ENCODE data around the gene SLC7A6.

The SLC7A6 gene

GRCh38 chr16:68242926-68243858 lies 21.1 kb upstream of the SLC7A6 start:
- Histone ChIP-seq H3K27ac (ENCODE audit: low read depth in 2 of 2, low read length in 2 of 2) (no peak overlapping the region), H3K9ac (ENCODE audit: low read depth in 1 of 2, low read length in 2 of 2) (no peak overlapping the region), H3K36me3 (ENCODE audit: control insufficient read depth in 2 of 2, insufficient read depth in 2 of 2, low read length in 2 of 2) (no peaks in the 10 kb centered on the region), H3K4me1 (ENCODE audit: control insufficient read depth in 2 of 2, insufficient read depth in 2 of 2, low read length in 2 of 2) (peaks cover 23 to 34% of the 10 kb centered on the region in 2 donors), H3K9me3 (ENCODE audit: control insufficient read depth in 2 of 2, low read length in 2 of 2) (no peaks in the 10 kb centered on the region), H3K4me3 (ENCODE audit: low read length in 2 of 2) (no peak overlapping the region), H3K27me3 (ENCODE audit: control insufficient read depth in 2 of 2, insufficient read depth in 2 of 2, low read length in 2 of 2) (no peaks in the 10 kb centered on the region)

GRCh38 chr16:68244481-68244902 lies 19.8 kb upstream of the SLC7A6 start:
- Histone ChIP-seq H3K27me3 (ENCODE audit: control insufficient read depth in 2 of 2, insufficient read depth in 2 of 2, low read length in 2 of 2) (no peaks in the 10 kb centered on the region), H3K27ac (ENCODE audit: low read depth in 2 of 2, low read length in 2 of 2) (peak overlapping the region; percentile 19 to 42), H3K4me3 (ENCODE audit: low read length in 2 of 2) (peak overlapping the region; percentile 85 to 98), H3K36me3 (ENCODE audit: control insufficient read depth in 2 of 2, insufficient read depth in 2 of 2, low read length in 2 of 2) (no peaks in the 10 kb centered on the region), H3K9ac (ENCODE audit: low read depth in 1 of 2, low read length in 2 of 2) (peak overlapping the region; percentile 89 to 90), H3K9me3 (ENCODE audit: control insufficient read depth in 2 of 2, low read length in 2 of 2) (no peaks in the 10 kb centered on the region), H3K4me1 (ENCODE audit: control insufficient read depth in 2 of 2, insufficient read depth in 2 of 2, low read length in 2 of 2) (peaks cover 23 to 31% of the 10 kb centered on the region in 2 donors)

- H3K9ac ChIP-seq (ENCODE audit: low read depth in 1 of 2, low read length in 2 of 2), result peak within 1 kb of the TSS; percentile 89 to 90
- peaks cover 23 to 26% of the 10 kb centered on the region in 2 donors for H3K4me1 ChIP-seq (ENCODE audit: control insufficient read depth in 2 of 2, insufficient read depth in 2 of 2, low read length in 2 of 2)
- no peaks in the 10 kb centered on the region for H3K36me3 ChIP-seq (ENCODE audit: control insufficient read depth in 2 of 2, insufficient read depth in 2 of 2, low read length in 2 of 2)
- peak within 1 kb of the TSS; percentile 49 to 65 for H3K27ac ChIP-seq (ENCODE audit: low read depth in 2 of 2, low read length in 2 of 2)
- H3K27me3 ChIP-seq (ENCODE audit: control insufficient read depth in 2 of 2, insufficient read depth in 2 of 2, low read length in 2 of 2), result no peaks in the 10 kb centered on the region
- peak within 1 kb of the TSS; percentile 91 to 98 for H3K4me3 ChIP-seq (ENCODE audit: low read length in 2 of 2)
- no peaks in the 10 kb centered on the region for H3K9me3 ChIP-seq (ENCODE audit: control insufficient read depth in 2 of 2, low read length in 2 of 2)
Observed at GRCh38 chr16:68244903-68245853, 19.1 kb upstream of the SLC7A6 start, which contains the start of gene PLA2G15. Gene PLA2G15 (plus strand): TSS chr16:68245373. CDS start chr16:68245427, 54 bp downstream.

- peak overlapping the region in 1 of 2 donors; percentile 46 for H3K27ac ChIP-seq (ENCODE audit: low read depth in 2 of 2, low read length in 2 of 2)
- peaks cover 0 to 5% of the 10 kb centered on the region in 2 donors for H3K36me3 ChIP-seq (ENCODE audit: control insufficient read depth in 2 of 2, insufficient read depth in 2 of 2, low read length in 2 of 2)
- H3K27me3 ChIP-seq (ENCODE audit: control insufficient read depth in 2 of 2, insufficient read depth in 2 of 2, low read length in 2 of 2), result no peaks in the 10 kb centered on the region
- H3K9ac ChIP-seq (ENCODE audit: low read depth in 1 of 2, low read length in 2 of 2), result peak overlapping the region in 1 of 2 donors; percentile 68
- H3K4me3 ChIP-seq (ENCODE audit: low read length in 2 of 2), result peak overlapping the region; percentile 91 to 98
- peaks cover 23 to 26% of the 10 kb centered on the region in 2 donors for H3K4me1 ChIP-seq (ENCODE audit: control insufficient read depth in 2 of 2, insufficient read depth in 2 of 2, low read length in 2 of 2)
- no peaks in the 10 kb centered on the region for H3K9me3 ChIP-seq (ENCODE audit: control insufficient read depth in 2 of 2, low read length in 2 of 2)
Observed at GRCh38 chr16:68246121-68246520, 18.2 kb upstream of the SLC7A6 start.

- Histone ChIP-seq H3K4me3 (ENCODE audit: low read length in 2 of 2) (peak overlapping the region in 1 of 2 donors; percentile 9), H3K9ac (ENCODE audit: low read depth in 1 of 2, low read length in 2 of 2) (peak overlapping the region in 1 of 2 donors; percentile 8), H3K36me3 (ENCODE audit: control insufficient read depth in 2 of 2, insufficient read depth in 2 of 2, low read length in 2 of 2) (peaks cover 0 to 6% of the 10 kb centered on the region in 2 donors), H3K27ac (ENCODE audit: low read depth in 2 of 2, low read length in 2 of 2) (peak overlapping the region in 1 of 2 donors; percentile 6), H3K9me3 (ENCODE audit: control insufficient read depth in 2 of 2, low read length in 2 of 2) (no peaks in the 10 kb centered on the region), H3K4me1 (ENCODE audit: control insufficient read depth in 2 of 2, insufficient read depth in 2 of 2, low read length in 2 of 2) (peaks cover 23 to 26% of the 10 kb centered on the region in 2 donors), H3K27me3 (ENCODE audit: control insufficient read depth in 2 of 2, insufficient read depth in 2 of 2, low read length in 2 of 2) (no peaks in the 10 kb centered on the region)
Observed at GRCh38 chr16:68246666-68247065, 17.7 kb upstream of the SLC7A6 start.

GRCh38 chr16:68247400-68247799 lies 16.9 kb upstream of the SLC7A6 start:
- no peaks in the 10 kb centered on the region for H3K9me3 ChIP-seq (ENCODE audit: control insufficient read depth in 2 of 2, low read length in 2 of 2)
- peak overlapping the region in 1 of 2 donors; percentile 9 for H3K4me3 ChIP-seq (ENCODE audit: low read length in 2 of 2)
- H3K27ac ChIP-seq (ENCODE audit: low read depth in 2 of 2, low read length in 2 of 2), result peak overlapping the region in 1 of 2 donors; percentile 27
- peaks cover 23 to 26% of the 10 kb centered on the region in 2 donors for H3K4me1 ChIP-seq (ENCODE audit: control insufficient read depth in 2 of 2, insufficient read depth in 2 of 2, low read length in 2 of 2)
- H3K36me3 ChIP-seq (ENCODE audit: control insufficient read depth in 2 of 2, insufficient read depth in 2 of 2, low read length in 2 of 2), result peaks cover 6 to 7% of the 10 kb centered on the region in 2 donors
- no peaks in the 10 kb centered on the region for H3K27me3 ChIP-seq (ENCODE audit: control insufficient read depth in 2 of 2, insufficient read depth in 2 of 2, low read length in 2 of 2)
- peak overlapping the region in 1 of 2 donors; percentile 8 for H3K9ac ChIP-seq (ENCODE audit: low read depth in 1 of 2, low read length in 2 of 2)

GRCh38 chr16:68247932-68248331 lies 16.4 kb upstream of the SLC7A6 start:
- no peak overlapping the region for H3K4me3 ChIP-seq (ENCODE audit: low read length in 2 of 2)
- no peaks in the 10 kb centered on the region for H3K9me3 ChIP-seq (ENCODE audit: control insufficient read depth in 2 of 2, low read length in 2 of 2)
- no peak overlapping the region for H3K9ac ChIP-seq (ENCODE audit: low read depth in 1 of 2, low read length in 2 of 2)
- H3K27ac ChIP-seq (ENCODE audit: low read depth in 2 of 2, low read length in 2 of 2), result peak overlapping the region in 1 of 2 donors; percentile 27
- peaks cover 6 to 8% of the 10 kb centered on the region in 2 donors for H3K36me3 ChIP-seq (ENCODE audit: control insufficient read depth in 2 of 2, insufficient read depth in 2 of 2, low read length in 2 of 2)
- H3K27me3 ChIP-seq (ENCODE audit: control insufficient read depth in 2 of 2, insufficient read depth in 2 of 2, low read length in 2 of 2), result no peaks in the 10 kb centered on the region
- peaks cover 23 to 26% of the 10 kb centered on the region in 2 donors for H3K4me1 ChIP-seq (ENCODE audit: control insufficient read depth in 2 of 2, insufficient read depth in 2 of 2, low read length in 2 of 2)

GRCh38 chr16:68249371-68249770 lies 15.0 kb upstream of the SLC7A6 start:
- no peak overlapping the region for H3K9ac ChIP-seq (ENCODE audit: low read depth in 1 of 2, low read length in 2 of 2)
- peaks cover 20 to 23% of the 10 kb centered on the region in 2 donors for H3K4me1 ChIP-seq (ENCODE audit: control insufficient read depth in 2 of 2, insufficient read depth in 2 of 2, low read length in 2 of 2)
- H3K27ac ChIP-seq (ENCODE audit: low read depth in 2 of 2, low read length in 2 of 2), result no peak overlapping the region

GRCh38 chr16:68250951-68251350 lies 13.4 kb upstream of the SLC7A6 start:
- Histone ChIP-seq H3K4me1 (ENCODE audit: control insufficient read depth in 2 of 2, insufficient read depth in 2 of 2, low read length in 2 of 2) (peaks cover 13 to 15% of the 10 kb centered on the region in 2 donors), H3K27ac (ENCODE audit: low read depth in 2 of 2, low read length in 2 of 2) (no peak overlapping the region), H3K27me3 (ENCODE audit: control insufficient read depth in 2 of 2, insufficient read depth in 2 of 2, low read length in 2 of 2) (no peaks in the 10 kb centered on the region), H3K9me3 (ENCODE audit: control insufficient read depth in 2 of 2, low read length in 2 of 2) (no peaks in the 10 kb centered on the region), H3K9ac (ENCODE audit: low read depth in 1 of 2, low read length in 2 of 2) (no peak overlapping the region), H3K36me3 (ENCODE audit: control insufficient read depth in 2 of 2, insufficient read depth in 2 of 2, low read length in 2 of 2) (peaks cover 19 to 23% of the 10 kb centered on the region in 2 donors), H3K4me3 (ENCODE audit: low read length in 2 of 2) (no peak overlapping the region)

More at GRCh38 chr16:68249371-68249770, 15.0 kb upstream of the SLC7A6 start:
- Histone ChIP-seq H3K36me3 (ENCODE audit: control insufficient read depth in 2 of 2, insufficient read depth in 2 of 2, low read length in 2 of 2) (peaks cover 11 to 12% of the 10 kb centered on the region in 2 donors), H3K4me3 (ENCODE audit: low read length in 2 of 2) (no peak overlapping the region), H3K9me3 (ENCODE audit: control insufficient read depth in 2 of 2, low read length in 2 of 2) (no peaks in the 10 kb centered on the region), H3K27me3 (ENCODE audit: control insufficient read depth in 2 of 2, insufficient read depth in 2 of 2, low read length in 2 of 2) (no peaks in the 10 kb centered on the region)

Measured in mucosa of rectum (tissue), 2 donors.